NCI-H2227 (cell line): ENCODE data around the gene PARVB.
A peak's percentile ranks its signal among the peaks of the same experiment; 100 is the strongest.

Source experiments
- DNase-seq: peaks from one replicate; lab custom pipeline; 2025; ENCODE audit not compliant: unreplicated experiment; lab: John Stamatoyannopoulos, UW

The PARVB gene

GRCh38 chr22:44026630-44027511 lies 2.8 kb downstream of the PARVB start:
- no peak for DNase-seq

GRCh38 chr22:44028091-44028490 lies 4.0 kb downstream of the PARVB start:
- DNase-seq = no peak

- no peak for DNase-seq
These were observed 5.0 kb downstream of the PARVB start for GRCh38 chr22:44029069-44029468.

- no peak for DNase-seq
These were observed 6.1 kb downstream of the PARVB start for GRCh38 chr22:44030051-44030701.

- DNase-seq = no peak
These were observed 6.6 kb downstream of the PARVB start for GRCh38 chr22:44030702-44031082.

GRCh38 chr22:44031158-44031952 lies 7.3 kb downstream of the PARVB start:
- peak; percentile 41 for DNase-seq

- DNase-seq = no peak
These were observed 8.1 kb downstream of the PARVB start for GRCh38 chr22:44032126-44032730.

- DNase-seq = no peak
These were observed 9.2 kb downstream of the PARVB start for GRCh38 chr22:44033287-44033686.

GRCh38 chr22:44033694-44034093 lies 9.6 kb downstream of the PARVB start:
- no peak for DNase-seq

- DNase-seq = no peak
These were observed 13.6 kb downstream of the PARVB start for GRCh38 chr22:44037519-44038375.

GRCh38 chr22:44039566-44040171 lies 15.6 kb downstream of the PARVB start:
- no peak for DNase-seq

GRCh38 chr22:44042249-44043218 lies 18.4 kb downstream of the PARVB start:
- no peak for DNase-seq

- DNase-seq = no peak
These were observed 21.0 kb downstream of the PARVB start for GRCh38 chr22:44045145-44045544.

- DNase-seq = no peak
These were observed 22.5 kb downstream of the PARVB start for GRCh38 chr22:44046485-44047141.

GRCh38 chr22:44047891-44048301 lies 23.8 kb downstream of the PARVB start:
- no peak for DNase-seq

GRCh38 chr22:44049486-44050231 lies 25.6 kb downstream of the PARVB start:
- DNase-seq = peak; percentile 38

- no peak for DNase-seq
These were observed 26.8 kb downstream of the PARVB start for GRCh38 chr22:44050766-44051355.
